HG03342 (cell line): ENCODE measurements around the gene C5orf22.
"Not testable (repeated sequence)": the region's sequence is repeated elsewhere in the genome, so short reads cannot be mapped to it uniquely, and the experiment has no call there.

Experiments
- ATAC-seq: cut with Tn5 transposase; IDR thresholded peaks from one replicate; pipeline ENCODE4 v1.9.1; 2021; ENCODE audit warnings: mild to moderate bottlenecking, moderate library complexity; ENCODE audit not compliant: unreplicated experiment

C5orf22 gene

DNA sequence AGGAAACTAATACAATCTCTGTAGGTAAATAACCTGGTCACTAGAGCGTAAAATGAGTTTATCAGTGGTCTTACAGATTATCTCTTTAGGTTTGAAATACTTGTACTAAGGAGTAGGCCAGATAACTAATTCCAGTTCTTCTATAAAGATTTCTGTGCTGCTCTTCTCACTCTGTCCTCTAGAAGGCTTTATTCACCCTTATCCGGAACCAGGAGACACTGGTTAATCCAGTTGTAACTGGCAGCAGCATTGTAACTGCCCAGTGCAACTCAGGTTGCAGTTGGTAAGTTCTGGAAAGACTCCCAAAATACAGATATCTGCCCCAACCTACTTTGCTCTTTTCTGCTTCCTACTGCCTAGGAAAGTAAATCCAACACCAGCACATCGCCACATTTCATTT lies 19.8 kb downstream of the C5orf22 start:
- ATAC-seq, result no peak

DNA sequence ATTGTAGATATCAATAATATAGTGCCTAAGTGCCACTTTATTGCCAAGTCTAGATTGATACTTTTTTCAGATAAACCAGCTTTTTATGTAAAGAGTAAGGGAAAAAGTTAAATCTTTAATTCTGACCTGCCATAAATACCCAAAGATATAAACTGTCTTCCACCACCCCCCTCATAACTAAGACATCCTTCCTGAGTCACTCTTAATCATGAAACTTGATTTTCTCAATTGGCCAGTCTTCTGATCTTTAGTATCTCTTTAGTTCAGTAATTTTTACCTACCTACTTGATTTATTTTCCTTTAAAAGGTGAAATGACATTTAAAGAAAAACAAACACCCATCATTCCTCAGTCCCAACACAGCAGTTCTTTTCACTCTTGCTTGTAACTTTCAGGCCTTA lies 21.8 kb downstream of the C5orf22 start:
- ATAC-seq, result no peak

DNA sequence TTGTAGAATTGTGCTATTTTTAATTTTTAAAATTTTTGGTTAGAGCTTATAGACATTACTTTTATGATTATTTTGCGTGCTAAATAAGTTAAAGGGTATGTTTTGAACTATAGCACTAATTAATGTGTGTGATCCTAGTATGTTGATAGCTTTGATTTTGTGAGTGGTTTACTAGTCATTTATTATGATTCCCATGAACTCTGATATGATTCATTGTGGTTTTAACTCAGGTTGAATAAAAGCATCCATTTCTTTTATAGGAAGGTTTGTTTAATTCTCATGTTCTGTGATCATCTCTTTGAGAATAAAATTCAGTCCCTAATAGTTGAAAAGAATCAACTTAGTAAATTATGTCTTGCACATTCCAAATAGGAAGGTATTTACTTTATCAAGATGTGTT lies 22.5 kb downstream of the C5orf22 start:
- ATAC-seq, result no peak

DNA sequence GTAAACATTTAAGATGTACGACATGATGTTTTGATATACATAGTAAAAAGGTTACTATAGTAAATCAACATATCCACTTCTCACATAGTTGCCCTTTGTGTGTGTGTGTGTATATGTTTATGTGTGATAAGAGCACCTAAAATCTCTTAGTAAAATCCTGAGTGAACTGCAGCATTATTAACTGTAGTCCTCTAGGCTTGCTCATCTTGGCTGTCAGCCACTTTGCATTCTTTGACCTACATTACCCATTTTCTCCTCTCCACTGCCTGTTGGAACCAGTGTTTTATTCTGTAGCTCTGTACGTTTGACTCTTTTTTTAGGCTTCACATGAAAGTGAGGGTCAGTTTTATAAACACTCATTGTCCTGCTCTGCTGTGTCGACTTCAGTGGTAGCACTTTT lies 24.4 kb downstream of the C5orf22 start:
- ATAC-seq, result no peak

DNA sequence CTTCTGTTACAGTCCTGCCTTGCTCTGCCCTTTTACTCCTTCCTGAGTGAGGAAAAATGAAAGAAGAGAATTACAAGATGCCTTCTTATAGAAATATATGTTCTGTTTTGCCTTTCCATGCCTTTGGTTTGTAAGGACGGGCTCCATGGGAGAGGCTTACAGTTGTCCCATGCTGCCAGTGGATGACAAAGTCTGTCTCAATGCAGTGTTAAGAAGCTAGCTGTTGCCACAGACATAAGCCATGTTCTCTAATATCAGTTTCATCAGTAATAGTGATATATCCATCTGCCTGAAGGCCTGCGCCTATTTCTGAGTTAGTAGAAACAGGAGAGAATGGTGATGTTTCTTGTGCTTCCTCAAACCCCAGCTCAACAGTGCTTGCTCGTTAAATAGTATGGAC lies 27.8 kb downstream of the C5orf22 start:
- ATAC-seq, result no peak

DNA sequence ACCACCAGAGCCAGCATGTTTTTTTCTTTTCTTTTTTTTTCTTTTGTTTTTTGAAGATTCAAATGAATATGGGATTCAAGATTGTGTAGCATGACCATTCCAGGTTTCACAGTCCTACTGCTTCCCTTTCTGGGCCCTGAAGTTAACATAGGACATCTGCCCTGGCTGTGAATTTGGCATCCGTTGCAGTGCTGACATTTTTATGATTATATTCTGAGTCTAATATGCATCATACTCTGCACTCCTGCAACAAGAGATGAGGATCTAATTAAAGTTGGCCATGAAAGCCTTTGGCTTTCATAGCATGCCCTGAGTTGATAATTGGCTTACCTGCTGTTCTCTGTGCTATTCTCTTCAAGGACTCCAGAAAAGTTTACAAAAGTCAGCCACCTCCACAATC lies 29.8 kb downstream of the C5orf22 start:
- no peak for ATAC-seq

DNA sequence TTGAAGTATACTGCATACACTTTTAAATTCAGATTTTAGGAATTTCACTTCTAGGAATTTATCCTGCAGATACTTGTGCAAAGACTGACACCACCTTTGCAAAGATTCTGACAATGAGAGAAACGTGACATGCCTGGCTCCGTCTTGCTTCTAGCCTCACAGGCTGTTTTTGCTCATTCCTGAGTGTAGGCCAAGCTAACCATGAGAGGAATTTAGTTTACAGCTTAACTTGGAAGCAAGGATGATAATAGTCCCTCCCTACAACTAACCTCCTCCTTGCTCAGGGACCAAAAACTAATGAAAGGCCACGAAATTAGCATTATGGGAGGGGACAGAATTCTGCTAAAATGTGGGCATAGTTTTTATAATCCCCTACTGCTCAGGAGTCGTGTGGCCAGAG lies 31.1 kb downstream of the C5orf22 start:
- ATAC-seq, result no peak

DNA sequence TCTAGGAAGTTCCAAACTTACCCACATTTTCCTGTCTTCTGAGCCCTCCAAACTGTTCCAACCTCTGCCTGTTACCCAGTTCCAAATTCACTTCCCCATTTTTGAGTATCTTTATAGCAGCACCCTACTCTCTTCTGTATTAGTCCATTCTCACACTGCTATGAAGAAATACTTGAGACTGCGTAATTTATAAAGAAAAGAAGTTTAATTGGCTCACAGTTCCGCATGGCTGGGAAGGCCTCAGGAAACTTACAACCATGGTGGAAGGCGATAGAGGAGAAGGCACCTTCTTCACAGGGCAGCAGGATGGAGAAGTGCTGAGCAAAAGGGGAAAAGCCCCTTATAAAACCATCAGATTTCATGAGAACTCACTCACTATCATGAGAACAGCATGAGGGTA lies 34.3 kb downstream of the C5orf22 start:
- ATAC-seq, result not testable (repeated sequence)

DNA sequence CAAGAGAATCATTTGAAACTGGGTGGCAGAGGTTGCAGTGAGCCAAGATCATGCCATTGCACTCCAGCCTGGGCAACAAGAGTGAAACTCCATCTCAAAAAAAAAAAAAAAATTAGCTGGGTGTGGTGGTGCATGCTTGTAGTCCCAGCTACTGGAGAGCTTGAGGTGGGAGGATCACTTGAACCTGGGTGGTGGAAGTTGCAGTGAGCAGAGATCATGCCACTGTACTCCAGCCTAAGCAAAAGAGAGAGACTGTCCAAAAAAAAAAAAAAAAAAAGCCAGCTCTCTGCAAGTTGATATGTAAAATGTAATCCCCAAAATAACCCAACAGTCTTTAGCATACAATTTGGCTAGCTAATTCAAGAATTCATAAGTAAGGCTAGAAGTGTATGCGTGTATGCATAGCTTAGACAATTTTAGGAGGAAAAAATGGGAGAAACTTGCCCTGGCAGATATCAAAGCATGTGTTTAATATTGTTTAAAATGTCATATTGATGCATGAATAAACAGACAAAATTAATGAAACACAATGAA lies 36.3 kb downstream of the C5orf22 start:
- ATAC-seq, result no peak

DNA sequence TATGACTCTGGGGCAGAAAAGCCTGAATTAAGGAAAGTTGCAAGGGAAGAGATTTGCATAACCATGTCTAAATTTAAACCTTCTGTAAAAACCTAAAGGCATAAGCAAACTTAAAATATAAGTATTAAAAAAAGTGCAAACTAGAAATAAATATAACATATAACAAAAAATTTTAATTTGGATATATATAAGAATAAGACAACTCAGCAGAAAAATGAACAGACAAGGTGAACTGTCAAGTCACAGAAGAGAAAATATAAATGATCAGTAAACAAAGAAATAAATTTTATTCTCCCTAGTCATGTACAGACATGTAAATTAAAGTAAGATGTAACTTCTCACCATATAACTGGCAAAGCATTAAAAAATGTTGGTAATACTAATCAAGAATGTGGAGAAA lies 37.0 kb downstream of the C5orf22 start:
- no peak for ATAC-seq

DNA sequence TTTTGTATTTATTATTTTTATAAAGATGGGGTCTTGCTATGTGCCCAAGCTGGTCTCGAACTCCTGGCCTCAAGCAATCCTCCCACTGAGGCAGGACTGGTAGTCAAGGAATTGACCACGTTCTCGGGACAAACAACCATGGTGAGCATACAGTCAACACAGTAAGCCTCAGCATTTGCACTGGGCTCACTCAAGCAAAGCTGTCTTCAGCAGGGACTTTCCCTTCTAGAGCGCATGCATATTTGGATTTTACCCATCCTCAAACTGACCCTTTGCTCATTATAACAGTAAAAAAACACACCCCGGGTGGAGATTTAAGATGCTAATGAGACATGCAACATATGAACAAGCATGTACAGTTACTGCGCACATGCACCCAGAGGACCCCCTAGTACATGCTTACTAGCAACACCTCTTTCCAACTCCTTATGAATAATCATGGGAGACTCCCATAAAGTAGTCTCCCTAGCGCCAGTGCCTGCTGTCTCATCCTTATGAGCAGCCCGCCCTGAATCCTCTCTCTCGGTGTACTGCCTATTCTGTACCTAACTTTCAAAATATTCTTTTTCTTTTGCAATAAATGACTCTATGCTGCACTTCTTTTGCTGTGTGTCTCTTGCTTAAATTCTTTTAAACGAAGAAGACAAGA lies 41.5 kb downstream of the C5orf22 start:
- ATAC-seq, result peak; percentile 82

DNA sequence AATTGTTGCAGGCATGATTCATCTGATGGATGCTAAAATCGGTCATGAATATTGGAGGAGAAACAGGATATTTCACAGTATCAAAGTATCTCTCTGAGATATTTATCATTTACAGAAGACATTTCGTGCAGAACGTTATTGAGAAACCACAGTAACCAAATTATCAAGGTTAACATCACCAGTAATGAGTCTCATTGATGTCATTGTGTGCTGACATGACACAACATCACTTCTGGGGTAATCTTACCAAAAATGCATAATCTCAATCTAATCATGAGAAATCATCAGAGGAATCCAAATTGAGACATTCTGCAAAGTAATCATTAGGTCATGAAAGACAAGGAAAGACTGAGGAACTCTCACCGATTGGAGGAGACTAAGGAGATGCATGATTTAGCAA lies 42.7 kb downstream of the C5orf22 start:
- ATAC-seq, result no peak

DNA sequence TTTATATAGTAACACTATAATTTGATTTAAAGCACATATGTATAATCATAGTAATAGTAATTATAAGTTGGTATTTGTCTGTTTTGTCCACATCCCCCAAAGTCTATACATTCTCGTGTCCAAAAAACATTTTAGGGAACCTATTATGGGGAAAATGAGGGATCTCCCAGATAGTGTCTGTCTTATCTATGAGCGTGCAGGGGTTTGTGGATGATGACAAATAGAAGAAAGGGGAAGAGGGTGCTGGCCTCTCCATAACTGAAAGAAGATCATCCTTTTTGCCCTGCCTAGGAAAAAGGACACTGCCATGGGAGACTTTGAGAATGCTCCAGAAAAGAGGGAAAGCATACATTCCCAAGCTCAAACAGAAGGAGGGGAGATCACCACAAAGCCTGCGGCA lies 45.3 kb downstream of the C5orf22 start:
- no peak for ATAC-seq

DNA sequence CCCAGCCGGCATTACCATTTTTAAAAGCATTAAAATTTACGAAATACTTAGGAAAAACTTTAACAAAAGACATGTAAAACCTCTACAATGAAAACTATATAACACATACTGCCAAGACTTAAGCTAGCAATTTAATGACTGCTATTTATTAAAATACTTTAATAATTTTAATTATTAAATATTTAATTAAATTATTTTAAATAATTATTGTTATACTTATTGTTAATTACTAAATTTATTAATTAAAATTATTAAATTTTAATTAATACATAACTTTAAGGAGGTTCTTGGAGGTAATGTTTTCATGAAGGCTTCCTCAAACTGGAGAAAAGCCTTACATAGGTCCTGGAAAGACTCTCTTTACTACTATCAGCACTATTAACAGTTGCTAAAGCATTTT lies 47.5 kb downstream of the C5orf22 start:
- no peak for ATAC-seq

DNA sequence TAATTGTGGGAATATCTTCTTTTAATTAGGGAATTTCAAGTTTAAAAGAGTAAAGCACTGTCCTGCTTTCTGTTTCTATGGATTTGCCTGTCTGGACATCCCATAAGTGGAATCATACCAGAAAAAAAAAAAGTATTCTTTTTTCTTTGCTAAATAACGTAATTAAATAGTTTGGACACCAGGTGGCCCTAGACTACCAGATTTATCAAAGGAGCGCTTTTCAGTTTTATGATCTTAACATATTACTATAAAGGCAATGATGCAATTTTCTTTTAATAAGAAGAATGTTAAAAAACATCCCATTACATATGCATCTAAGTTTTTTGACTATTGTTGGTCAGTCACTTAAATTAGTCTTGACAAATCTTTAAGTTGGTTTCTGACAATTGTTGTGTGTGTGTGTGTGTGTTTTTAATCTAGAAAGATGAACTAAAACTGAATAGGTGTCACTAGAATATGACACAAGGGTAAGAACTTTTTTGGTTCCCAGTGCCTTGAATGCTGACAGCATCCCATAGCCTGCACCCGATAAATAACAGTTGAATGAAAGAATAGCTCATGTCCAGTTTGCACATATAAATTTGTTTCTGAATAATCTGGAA lies 49.5 kb downstream of the C5orf22 start:
- ATAC-seq, result no peak

DNA sequence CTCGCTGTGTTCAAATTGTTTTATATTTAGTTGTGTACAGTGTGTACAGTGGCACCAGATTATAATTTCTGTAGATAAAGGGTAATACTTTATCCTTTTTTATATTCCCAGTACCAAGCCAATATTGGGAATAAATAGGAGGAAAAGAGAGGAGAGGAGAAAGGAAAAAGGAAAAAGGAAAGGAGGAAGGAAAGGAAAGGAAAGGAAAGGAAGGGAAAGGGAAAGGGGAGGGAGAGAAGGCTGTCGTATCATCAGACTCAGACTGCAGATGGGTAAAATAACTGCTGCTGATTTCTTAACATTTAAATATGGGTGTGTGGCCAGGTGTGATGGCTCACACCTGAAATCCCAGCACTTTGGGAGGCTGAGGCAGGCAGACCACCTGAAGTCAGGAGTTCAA lies 51.0 kb downstream of the C5orf22 start:
- ATAC-seq, result no peak

DNA sequence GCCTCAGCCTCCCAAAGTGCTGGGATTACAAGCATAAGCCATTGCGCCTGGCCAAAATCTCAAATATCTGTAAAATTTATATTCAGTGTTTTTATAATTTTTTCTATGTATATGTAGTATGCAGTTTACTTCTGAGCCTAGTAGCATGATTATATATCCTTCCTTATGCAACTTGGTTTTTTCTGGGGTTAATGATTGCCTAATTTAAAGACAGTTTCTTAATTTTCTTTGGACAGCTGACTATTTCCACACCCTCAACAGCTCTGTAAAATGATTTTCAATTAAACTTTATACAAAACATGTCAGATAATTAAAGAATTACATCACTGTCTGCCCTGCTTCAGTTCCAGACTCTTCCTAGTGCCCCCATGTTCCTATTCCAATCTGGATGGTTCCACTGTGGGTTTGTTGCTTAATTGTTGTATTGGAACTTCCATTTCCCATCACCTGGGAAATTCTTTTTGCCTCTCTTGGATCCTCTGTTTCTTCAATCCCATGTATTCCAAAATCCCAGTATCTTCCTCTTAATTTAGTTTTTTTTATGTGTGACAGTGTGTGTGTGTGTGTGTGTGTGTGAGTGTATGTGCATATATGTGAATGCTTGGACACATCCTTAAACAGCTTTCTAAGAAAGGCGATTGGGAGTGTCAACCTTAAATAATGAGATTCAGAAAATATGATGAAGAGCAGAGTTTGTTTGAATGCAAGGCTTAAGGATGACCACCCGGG lies 53.2 kb downstream of the C5orf22 start:
- no peak for ATAC-seq

DNA sequence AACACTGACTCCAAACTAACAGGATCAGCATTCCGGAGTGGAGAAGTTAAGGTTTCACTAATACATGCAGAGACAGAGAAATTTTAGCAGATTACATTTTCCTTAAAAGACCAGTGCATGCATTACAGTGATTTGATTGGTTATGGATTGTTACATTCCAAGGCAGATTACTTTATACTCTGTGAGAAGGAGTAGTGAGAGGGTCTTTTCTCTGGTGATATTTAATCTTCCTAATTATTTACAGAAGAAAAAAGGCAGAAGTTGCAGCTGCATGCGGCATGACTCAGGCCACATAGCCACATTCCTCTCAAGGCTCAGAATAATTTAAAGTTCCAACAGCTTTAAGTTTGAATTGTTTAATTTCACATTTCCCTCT lies 53.8 kb downstream of the C5orf22 start:
- ATAC-seq, result no peak

DNA sequence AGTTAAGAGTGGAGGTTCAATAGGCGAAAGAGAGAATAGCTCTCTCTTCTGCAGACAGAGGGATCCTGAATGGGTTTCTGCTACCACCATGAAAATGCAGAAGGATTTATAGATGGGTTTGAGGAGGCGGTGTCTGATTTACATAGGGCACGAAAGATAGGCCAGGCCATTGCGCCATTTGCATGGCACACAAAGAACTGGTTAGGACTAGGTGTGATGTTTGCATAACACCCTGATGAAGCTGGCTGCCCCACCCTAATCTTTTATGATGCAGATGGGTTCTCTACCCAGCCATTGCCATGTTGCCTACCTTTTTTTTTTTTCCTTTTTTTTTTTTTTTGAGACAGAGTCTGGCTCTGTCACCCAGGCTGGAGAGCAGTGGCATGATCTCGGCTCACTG lies 55.4 kb downstream of the C5orf22 start:
- ATAC-seq, result no peak

DNA sequence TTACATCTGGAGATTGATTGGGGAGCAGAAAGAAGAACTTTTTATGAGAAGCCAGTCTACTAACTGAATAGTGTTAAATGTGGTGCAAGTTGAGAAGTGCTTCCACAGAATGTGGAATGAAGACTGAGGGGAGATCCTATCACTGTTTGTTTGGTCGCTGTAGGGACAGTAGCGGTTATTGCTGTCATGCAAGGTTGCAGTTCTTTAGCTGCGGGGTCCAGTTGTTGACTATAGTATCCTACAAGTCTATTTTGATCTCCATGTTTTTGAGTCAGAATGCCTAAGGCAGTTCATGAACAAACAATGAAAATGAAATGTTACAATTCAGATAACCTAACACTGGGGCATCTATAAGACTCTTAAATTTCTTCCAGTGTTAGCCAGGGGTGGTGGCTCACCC lies 61.6 kb downstream of the C5orf22 start:
- ATAC-seq, result no peak

DNA sequence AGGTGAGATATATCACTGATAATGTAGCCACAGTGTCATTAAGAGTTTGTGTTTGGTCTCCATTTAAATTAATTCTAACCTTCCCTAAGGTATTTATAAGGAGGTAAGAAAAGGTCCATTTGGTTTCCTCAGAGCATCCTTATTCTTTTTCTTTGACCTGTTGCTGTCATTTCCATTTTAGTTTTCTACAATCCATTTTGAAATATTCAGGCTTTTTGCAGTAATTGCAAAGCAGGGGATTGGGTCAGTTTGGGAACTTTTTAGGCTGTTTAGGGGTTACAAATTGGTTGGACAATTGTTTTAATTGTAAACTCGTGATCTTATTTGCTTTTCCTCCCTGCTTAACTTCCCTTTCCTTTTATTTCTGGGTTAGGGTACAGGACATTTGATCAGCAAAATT lies 64.3 kb downstream of the C5orf22 start:
- no peak for ATAC-seq
